GM12878 (cell line): ENCODE data around the gene CASQ1. TPM values are rescaled to one million over a fixed set of nuclear protein-coding genes. Genes with fewer than 3 reads are reported as not detected.

Experiments used
- ATAC-seq: fragments of 200-7000 bp; cut with Tn5 transposase; 3 replicates; pipeline ENCODE4 v1.9.1; 2020; ENCODE audit warnings: mild to moderate bottlenecking, moderate library complexity
- BruUV-seq: library from RNA; stranded (reverse); fragments of 400-500 nt; replicated peaks from 2 replicates; lab custom pipeline; 2021; lab: Mats Ljungman, UMichigan
- CTCF ChIA-PET: fragments of 300-600 bp; sonication (Branson Sonifier 250); formaldehyde crosslinking; extraction: SDS; loops from one replicate; lab custom pipeline; 2021; ENCODE audit warnings: inconsistent platforms; lab: Yijun Ruan, JAX
- POLR2A ChIA-PET: fragments of 350-600 bp; formaldehyde crosslinking; extraction: SDS; loops from one replicate; lab custom pipeline; 2021; ENCODE audit warnings: inconsistent platforms; lab: Charles Lee
- RAD21 ChIA-PET: fragments of 300-600 bp; sonication (Branson Sonifier 250); formaldehyde crosslinking; loops from one replicate; lab custom pipeline; 2023; ENCODE audit warnings: antibody characterized with exemption; ENCODE audit not compliant: unreplicated experiment; lab: Charles Lee
- SMC1A ChIA-PET: fragments of 300-600 bp; sonication (Branson Sonifier 250); formaldehyde crosslinking; loops from one replicate; lab custom pipeline; 2023; ENCODE audit not compliant: unreplicated experiment, uncharacterized antibody; lab: Charles Lee
- DNase-seq: peaks from one replicate; pipeline ENCODE4 v3.0.0-alpha.2; 2011; ENCODE audit warnings: low read depth, low spot score
- FAIRE-seq: peaks from 3 replicates; lab custom pipeline; 2011; peaks lifted over from hg19 to GRCh38; lab: Jason Lieb, UNC
- H2AFZ ChIP-seq: 2 replicates; pipeline ENCODE4 v1.6.0; 2011; ENCODE audit warnings: low read depth, low read length, control low read depth; ENCODE audit not compliant: control insufficient read depth
- H3K27ac ChIP-seq: 2 replicates; pipeline ENCODE4 v1.5.1; 2011; ENCODE audit warnings: control low read depth; ENCODE audit not compliant: control insufficient read depth, insufficient read depth
- H3K27me3 ChIP-seq, 2 experiments: replicated peaks in 1 of 2; 2 replicates each; pipeline versions ENCODE4 v1.6.0 to v1.6.1; 2011; ENCODE audit warnings: low read length in 1 of 2; ENCODE audit not compliant: control insufficient read depth in 2 of 2, insufficient read depth in 2 of 2
- H3K36me3 ChIP-seq, 2 experiments: 2 replicates each; pipeline ENCODE4 v1.5.1; 2011; ENCODE audit warnings: low read length in 1 of 2; ENCODE audit not compliant: control insufficient read depth in 2 of 2, insufficient read depth in 2 of 2
- H3K4me1 ChIP-seq: 2 replicates; pipeline ENCODE4 v1.6.1; 2011; ENCODE audit warnings: mild to moderate bottlenecking, low read length, moderate library complexity, mixed read lengths; ENCODE audit not compliant: control insufficient read depth, insufficient read depth
- H3K4me2 ChIP-seq: 2 replicates; pipeline ENCODE4 v1.6.0; 2011; ENCODE audit warnings: control low read depth; ENCODE audit not compliant: control insufficient read depth, insufficient read depth
- H3K4me3 ChIP-seq: fragments of 200-600 bp; sonication (generic); 2 replicates; pipeline ENCODE4 v1.5.1; 2016
- H3K79me2 ChIP-seq: 2 replicates; pipeline ENCODE4 v1.6.0; 2011; ENCODE audit warnings: low read length; ENCODE audit not compliant: control insufficient read depth, insufficient read depth
- H3K9ac ChIP-seq: 2 replicates; pipeline ENCODE4 v1.8.0; 2011; ENCODE audit warnings: low read length, control low read depth, mixed read lengths; ENCODE audit not compliant: control insufficient read depth, insufficient read depth
- H3K9me3 ChIP-seq: replicated peaks from 3 replicates; pipeline ENCODE4 v1.5.1; 2011; ENCODE audit warnings: mild to moderate bottlenecking, low read length; ENCODE audit not compliant: control insufficient read depth, insufficient read depth
- H4K20me1 ChIP-seq: 2 replicates; pipeline ENCODE4 v1.6.0; 2011; ENCODE audit not compliant: control insufficient read depth, insufficient read depth
- CBX3 ChIP-seq: fragments of 200-600 bp; sonication (generic); IDR thresholded peaks from 2 replicates; pipeline ENCODE4 v1.6.1; 2016; ENCODE audit warnings: low read depth, borderline replicate concordance
- CHD4 ChIP-seq: fragments of 200-600 bp; sonication (generic); IDR thresholded peaks from 2 replicates; pipeline ENCODE4 v1.6.1; 2016; ENCODE audit warnings: mild to moderate bottlenecking
- HDAC6 ChIP-seq: fragments of 200-600 bp; sonication (generic); IDR thresholded peaks from one replicate; pipeline ENCODE4 v1.8.0; 2017; ENCODE audit warnings: antibody characterized with exemption; ENCODE audit not compliant: unreplicated experiment
- HSF1 ChIP-seq: fragments of 150-350 bp; IDR thresholded peaks from 2 replicates; pipeline ENCODE4 v1.6.1; 2014; ENCODE audit warnings: mild to moderate bottlenecking, low read depth, low read length
- LARP7 ChIP-seq: fragments of 450-650 bp; IDR thresholded peaks from 2 replicates; pipeline ENCODE4 v1.6.1; 2017; ENCODE audit warnings: mild to moderate bottlenecking
- NFIC ChIP-seq: IDR thresholded peaks from 2 replicates; pipeline ENCODE4 v1.6.1; 2012; ENCODE audit warnings: low read depth, mild to moderate bottlenecking, inconsistent platforms, low read length, moderate library complexity
- NR2C1 ChIP-seq: fragments of 450-650 bp; IDR thresholded peaks from 2 replicates; pipeline ENCODE4 v1.6.1; 2017; ENCODE audit warnings: antibody characterized with exemption, mild to moderate bottlenecking, moderate library complexity
- POLR2A ChIP-seq: IDR thresholded peaks from 2 replicates; pipeline ENCODE4 v1.6.1; 2011; ENCODE audit warnings: low read depth, mild to moderate bottlenecking, low read length
- RAD51 ChIP-seq: fragments of 450-650 bp; IDR thresholded peaks from 2 replicates; pipeline ENCODE4 v1.6.1; 2016; ENCODE audit warnings: moderate library complexity, mild to moderate bottlenecking, inconsistent platforms
- SP1 ChIP-seq: IDR thresholded peaks from one replicate; pipeline ENCODE4 v1.6.1; 2011; ENCODE audit warnings: low read depth, low read length
- SPI1 ChIP-seq: IDR thresholded peaks from 2 replicates; pipeline ENCODE4 v1.6.1; 2011; ENCODE audit warnings: low read depth, mild to moderate bottlenecking, low read length, moderate library complexity, borderline replicate concordance; ENCODE audit not compliant: insufficient read depth
- SREBF2 ChIP-seq: IDR thresholded peaks from 2 replicates; pipeline ENCODE4 v1.6.1; 2012; ENCODE audit warnings: mild to moderate bottlenecking, low read length
- SRF ChIP-seq, 2 experiments: IDR thresholded peaks; 2 replicates each; pipeline ENCODE4 v1.6.1; 2011; ENCODE audit warnings: low read depth in 2 of 2, low read length in 2 of 2, mild to moderate bottlenecking in 1 of 2, moderate library complexity in 1 of 2
- STAT1 ChIP-seq: fragments of 450-650 bp; conservative IDR thresholded peaks from 2 replicates; pipeline ENCODE4 v1.6.1; 2014; ENCODE audit warnings: antibody characterized with exemption, mild to moderate bottlenecking
- TCF7 ChIP-seq: IDR thresholded peaks from 2 replicates; pipeline ENCODE4 v1.6.1; 2014; ENCODE audit warnings: antibody characterized with exemption, borderline replicate concordance
- ZNF384 ChIP-seq: IDR thresholded peaks from 2 replicates; pipeline ENCODE4 v1.6.1; 2012; ENCODE audit warnings: low read depth, mild to moderate bottlenecking, low read length, improper control_type of control experiment, borderline replicate concordance
- ZSCAN29 ChIP-seq: fragments of 450-650 bp; IDR thresholded peaks from 2 replicates; pipeline ENCODE4 v1.6.1; 2017; ENCODE audit warnings: mild to moderate bottlenecking, moderate library complexity
- WGBS: methylation state at CpG from one replicate; pipeline ENCODE4 v1.1.6; 2016; ENCODE audit warnings: low lambda C conversion rate; ENCODE audit not compliant: insufficient replicate concordance, insufficient coverage; ENCODE audit errors: missing lambda C conversion rate; 5-methylcytosine and 5-hydroxymethylcytosine counted together
- in situ Hi-C: fragments of 300-500 bp; cut with MboI; formaldehyde crosslinking; loops from 9 replicates; pipeline ENCODE4 v1.14.3; 2018; ENCODE audit warnings: mixed read lengths
- intact Hi-C: fragments of 100-400 bp; cut with micrococcal nuclease; formaldehyde crosslinking; loops from one replicate; pipeline ENCODE4 v1.14.2; 2022; ENCODE audit not compliant: unreplicated experiment
- polyA plus RNA-seq, 11 experiments: library from polyadenylated mRNA; depleted of rRNA in 4 of 11; unstranded in 6 of 11; stranded (reverse) in 5 of 11; fragments of >200 nt; fragmentation: Nextera tagmentation in 4 of 11; fragmentation: Illumina TruSeq in 1 of 11; extraction: Ambion mirVana in 4 of 11; extraction: Trizol in 1 of 11; gene quantifications; 1 replicate in 1 of 11; 2 replicates in 10 of 11; pipeline versions ENCODE4 v1.2.1 to v1.2.3, GENCODE V29; 2011 to 2016; ENCODE audit warnings: inconsistent platforms in 2 of 11, missing spikeins in 2 of 11, low read depth in 1 of 11
- total RNA-seq, 4 experiments: library from RNA; depleted of rRNA in 3 of 4; stranded (reverse); fragments of >200 nt in 3 of 4; fragmentation: Illumina TruSeq in 1 of 4; extraction: Trizol in 1 of 4; gene quantifications; 2 replicates each; pipeline versions ENCODE4 v1.2.1 to v1.2.3, GENCODE V29; 2013 to 2021

Gene CASQ1
- total and polyA plus RNA-seq, 10 of the 15 experiments (the other 5 are each of a cell fraction or from before 2014, with no cell fraction given): 0.10 to 0.77 (median 0.34) TPM

- no peaks in the 10 kb centered on the region for H3K9me3 ChIP-seq
- intact Hi-C loops: no loop called here
- ChIA-PET SMC1A (no interaction called here), CTCF (interaction anchor here (1.1 to 1.7 kb wide), 3 partner anchors 10 to 63 kb away, joined by 3 to 5 read pairs (median 4); no protein-coding TSS in a partner anchor)
- DNase-seq (no peak), FAIRE-seq (no peak)
- H2AFZ ChIP-seq: no peak overlapping the region
- WGBS: 25% methylated on average over 2 of the region's 2 CpGs
- no TSS peak for BruUV-seq
- no peaks in the 10 kb centered on the region for H3K36me3 ChIP-seq
- H3K27me3 ChIP-seq: no peaks in the 10 kb centered on the region
- no peaks in the 10 kb centered on the region for H3K79me2 ChIP-seq
- TF ChIP-seq NR2C1 (no peak), NFIC (no peak), SP1 (no peak), ZNF384 (no peak), SPI1 (no peak), POLR2A (no peak), HSF1 (no peak), ZSCAN29 (no peak), STAT1 (no peak), CHD4 (no peak), SREBF2 (no peak), LARP7 (no peak), SRF (IDR thresholded peaks at IDR 0.05; ENCODE audit: low read depth in 2 of 2, low read length in 2 of 2) (no peak), RAD51 (no peak), TCF7 (no peak), CBX3 (no peak), HDAC6 (no peak)
- TF ChIP-seq, all 136 proteins: peak for 0
- no peak overlapping the region for H3K27ac ChIP-seq
- no peak overlapping the region for H3K9ac ChIP-seq
- no peak overlapping the region for H3K4me3 ChIP-seq
- H4K20me1 ChIP-seq: no peaks in the 10 kb centered on the region
- H3K4me2 ChIP-seq: no peak overlapping the region
- H3K4me1 ChIP-seq: no peaks in the 10 kb centered on the region
- ATAC-seq: no peak
- ChIA-PET RAD21 (no interaction called here), POLR2A (no interaction called here)
- in situ Hi-C loops: no loop called here
These were observed 40.7 kb upstream of the CASQ1 start for GRCh38 chr1:160149716-160150115.
